Middle frontal gyrus (tissue), 1 donor: Measurements from ENCODE around the gene ABCG1.
"Not testable (repeated sequence)": the region's sequence is repeated elsewhere in the genome, so short reads cannot be mapped to it uniquely, and the experiment has no call there.

ENCODE experiments used
- DNase-seq: peaks from one replicate; pipeline ENCODE4 v3.0.0-alpha.2; 2015; ENCODE audit warnings: low spot score; ENCODE audit errors: extremely low spot score

ABCG1 gene

DNA sequence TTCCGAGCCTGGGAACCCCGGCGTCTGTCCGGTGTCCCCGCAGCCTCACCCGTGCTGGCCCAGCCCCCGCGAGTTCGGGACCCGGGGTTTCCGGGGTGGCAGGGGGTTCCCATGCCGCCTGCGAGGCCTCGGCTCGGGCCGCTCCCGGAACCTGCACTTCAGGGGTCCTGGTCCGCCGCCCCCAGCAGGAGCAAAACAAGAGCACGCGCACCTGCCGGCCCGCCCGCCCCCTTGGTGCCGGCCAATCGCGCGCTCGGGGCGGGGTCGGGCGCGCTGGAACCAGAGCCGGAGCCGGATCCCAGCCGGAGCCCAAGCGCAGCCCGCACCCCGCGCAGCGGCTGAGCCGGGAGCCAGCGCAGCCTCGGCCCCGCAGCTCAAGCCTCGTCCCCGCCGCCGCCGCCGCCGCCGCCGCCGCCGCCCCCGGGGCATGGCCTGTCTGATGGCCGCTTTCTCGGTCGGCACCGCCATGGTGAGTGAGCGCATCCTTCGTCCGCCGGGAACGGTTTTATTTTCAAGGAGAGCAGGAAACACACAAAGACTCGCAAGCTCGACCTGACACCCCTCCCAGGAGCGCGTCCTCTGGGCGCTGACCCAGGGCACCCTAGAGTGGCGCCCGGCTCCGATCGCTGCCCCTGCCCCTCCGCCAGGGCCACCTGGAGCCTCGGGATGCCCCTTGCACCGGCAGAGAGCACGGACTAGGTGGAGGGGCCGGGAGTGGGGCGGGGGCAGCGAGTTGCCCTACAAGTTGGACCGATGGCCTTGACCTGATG, at the start of gene ABCG1:
Gene ABCG1, plus strand, starts transcription at position 305 of the 770 bp plus-strand sequence. Its CDS starts 123 bp downstream, at position 428.
- no peak for DNase-seq

DNA sequence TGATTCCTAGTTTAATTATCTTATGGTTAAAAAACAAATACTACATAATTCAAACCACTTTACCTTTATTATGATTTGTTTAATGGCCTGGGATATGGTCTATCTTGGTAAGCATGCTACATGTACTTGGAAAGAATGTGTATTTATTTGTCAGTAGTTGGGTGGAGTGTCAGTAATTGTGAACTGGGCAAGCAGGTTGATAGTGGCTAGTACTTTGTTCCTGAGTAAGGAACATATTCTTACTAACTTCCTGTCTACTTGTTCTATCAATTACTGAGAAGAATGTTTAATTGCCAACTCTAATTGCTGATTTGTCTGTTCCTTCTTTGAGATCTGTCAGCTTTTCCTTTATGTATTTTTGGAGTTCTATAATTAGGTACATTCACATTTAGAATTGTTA, 49.2 kb upstream of the ABCG1 start:
- no peak for DNase-seq

DNA sequence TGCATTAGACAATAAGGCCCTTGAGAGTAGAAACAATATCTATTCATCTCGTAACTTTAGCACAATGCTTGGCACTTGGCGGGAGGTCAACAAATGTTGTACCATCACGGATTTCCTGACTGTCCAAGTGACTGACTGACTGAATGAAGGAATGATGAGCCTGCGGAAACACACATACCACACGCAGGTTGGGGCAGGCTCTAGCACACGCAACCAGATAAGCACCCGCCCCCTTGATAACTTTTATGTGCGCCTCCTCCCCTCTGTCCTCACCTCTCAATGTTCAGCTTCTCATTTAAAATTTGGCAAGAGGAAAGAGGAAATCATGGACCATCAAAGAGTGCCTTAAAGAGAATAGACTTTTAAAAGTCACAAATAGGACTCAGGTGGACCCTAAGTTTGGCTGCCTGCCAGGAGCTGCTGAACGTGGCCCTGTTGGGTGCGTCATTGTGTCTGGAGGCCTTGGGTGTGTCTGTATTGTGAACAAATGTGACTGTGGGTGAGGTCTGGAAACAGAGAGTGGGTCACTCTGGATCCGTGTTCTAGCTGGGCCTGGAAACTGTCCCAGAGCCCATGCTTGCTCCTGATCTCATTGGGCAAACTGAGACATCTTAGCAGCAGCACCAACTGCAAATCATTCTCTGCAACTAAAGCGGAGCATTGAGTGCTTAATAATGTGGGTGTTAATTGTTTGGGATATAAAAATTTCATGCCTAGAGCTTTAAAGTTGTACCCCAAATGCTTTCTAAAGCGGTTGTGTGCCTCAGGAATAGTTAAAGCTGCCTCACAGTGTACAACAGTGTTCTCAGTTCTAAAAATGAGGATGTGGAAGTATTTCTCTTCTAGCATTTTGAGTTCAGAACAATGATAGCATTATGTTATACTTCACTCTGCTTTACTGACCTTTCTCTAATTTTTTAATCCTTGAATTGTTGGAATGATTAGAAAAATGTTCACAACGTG, 47.6 kb upstream of the ABCG1 start:
- peak; percentile 33 for DNase-seq

DNA sequence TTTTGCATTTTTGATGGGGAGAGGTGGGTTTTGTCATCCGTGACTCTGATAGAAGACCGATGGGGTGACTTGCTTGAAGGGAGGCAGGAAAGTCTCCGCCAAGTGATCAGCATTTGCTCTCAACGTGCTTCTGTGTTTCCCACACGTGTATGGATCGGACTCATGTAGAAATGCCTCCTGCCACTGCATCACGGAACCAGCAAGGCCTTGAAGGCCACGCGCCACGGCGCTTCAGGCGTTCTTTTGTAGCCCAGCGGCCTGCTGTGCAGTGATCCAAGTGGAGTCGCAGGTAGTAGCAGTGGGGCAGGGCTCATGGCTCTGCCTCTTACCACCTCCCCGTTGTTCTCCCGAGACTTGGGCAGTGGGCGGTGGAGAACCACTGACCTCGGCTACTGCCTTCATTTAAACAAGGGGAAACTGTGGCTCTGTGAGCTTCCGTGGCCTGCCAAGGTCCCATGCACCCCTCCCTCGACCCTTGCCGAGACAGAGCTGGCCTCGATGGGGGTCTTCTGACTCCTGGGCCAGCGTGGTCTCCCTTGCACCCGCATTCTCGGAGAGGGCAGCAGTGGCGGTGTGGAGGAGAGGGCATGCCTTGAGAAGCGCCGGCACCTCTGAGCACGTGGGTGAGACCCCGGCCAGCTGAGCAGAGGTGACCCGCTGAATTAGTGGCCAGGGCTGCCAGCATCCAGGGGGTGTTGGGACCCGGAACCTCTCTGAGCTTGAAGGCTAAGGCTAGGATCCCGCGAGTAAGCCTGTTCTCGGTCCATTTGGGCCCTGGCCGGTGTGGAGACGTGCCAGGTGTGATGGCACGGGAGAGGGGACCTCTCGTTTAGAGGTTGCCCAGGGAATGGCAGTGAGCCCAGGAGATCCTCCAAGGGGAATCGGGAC, 46.1 kb upstream of the ABCG1 start:
- DNase-seq = no peak

DNA sequence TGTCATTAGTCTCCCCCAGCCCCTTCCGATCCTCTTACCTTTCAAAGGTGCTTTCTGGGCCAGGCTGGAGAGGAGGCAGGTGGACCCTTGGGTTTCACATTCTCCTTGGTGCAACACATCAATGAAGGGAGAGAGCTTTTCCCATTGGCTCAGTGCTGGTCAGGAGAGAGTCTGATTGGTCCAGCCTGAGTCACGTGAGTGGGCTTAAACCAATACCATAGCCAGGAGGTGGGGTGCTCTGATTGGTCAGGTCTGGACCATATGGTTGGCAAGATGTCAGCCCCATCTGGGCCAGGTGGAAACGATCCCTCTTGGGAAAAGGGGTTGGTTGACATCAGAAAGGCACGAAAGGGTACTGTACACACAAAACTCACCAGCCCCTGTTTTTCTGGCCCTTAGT, 44.8 kb upstream of the ABCG1 start:
- DNase-seq = no peak

DNA sequence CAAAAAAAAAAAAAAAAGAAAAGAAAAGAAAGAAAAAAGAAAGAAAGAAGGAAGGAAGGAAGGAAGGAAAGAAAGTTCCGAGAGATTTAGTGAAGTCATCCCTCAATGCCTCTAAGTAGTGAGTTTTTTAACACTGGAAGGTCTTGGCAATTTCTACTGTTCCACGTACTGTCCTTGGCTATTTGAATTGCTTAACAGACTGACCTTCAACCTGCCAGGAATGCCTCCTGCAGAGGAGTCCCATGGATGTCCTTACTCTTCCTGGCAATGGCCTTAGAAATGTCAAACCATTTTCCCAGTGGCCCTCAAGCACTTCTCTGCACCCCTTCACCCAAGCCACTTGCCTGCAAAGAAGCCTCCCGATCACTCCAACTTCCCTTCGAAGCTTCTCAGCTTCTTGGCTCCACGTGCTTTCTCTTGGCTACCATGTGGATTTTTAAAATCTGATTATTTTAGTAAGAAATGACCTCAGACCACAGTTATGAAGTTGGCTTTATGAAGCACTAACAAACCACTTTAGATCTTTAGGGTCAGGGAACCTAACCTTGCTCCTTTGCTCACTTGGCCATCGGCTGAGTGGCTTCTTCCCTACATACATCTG, 43.7 kb upstream of the ABCG1 start:
- DNase-seq = no peak

DNA sequence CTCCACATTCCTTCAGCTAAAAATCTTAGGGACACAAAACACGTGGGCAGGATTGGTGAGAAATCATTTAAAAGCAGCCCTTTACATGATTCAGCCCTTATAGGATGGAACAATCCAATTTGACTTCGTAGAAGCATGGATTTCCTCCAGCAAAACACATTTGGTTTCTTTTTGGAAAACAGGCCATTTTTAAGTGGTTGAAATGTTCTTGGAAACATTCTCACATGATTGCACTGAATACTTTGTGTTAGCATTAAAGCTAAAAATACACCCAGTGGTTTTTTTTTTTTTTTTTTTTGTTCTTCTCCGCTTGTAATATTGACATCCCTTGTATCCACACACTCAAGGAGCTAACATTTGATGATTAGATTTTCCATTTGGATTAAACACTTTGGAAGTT, 42.1 kb upstream of the ABCG1 start:
- no peak for DNase-seq

DNA sequence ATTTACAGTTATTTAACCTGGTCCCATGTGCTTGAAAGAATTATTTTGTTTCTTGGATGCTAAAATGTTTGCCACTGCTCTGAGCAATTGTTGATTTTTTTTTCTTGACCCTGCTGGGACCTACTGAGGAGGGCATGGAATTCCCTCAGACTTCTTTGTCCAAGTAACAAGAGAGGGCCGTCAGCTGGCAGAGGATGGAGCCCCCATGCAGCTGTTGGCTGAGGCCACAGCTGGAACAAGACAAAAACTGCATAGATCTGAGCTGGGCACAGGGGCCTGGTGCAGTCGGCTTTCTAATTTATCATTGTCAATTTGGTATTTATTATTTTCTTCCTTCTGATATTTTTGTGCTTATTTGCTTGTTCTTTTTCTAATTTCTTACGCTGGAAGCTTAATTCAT, 39.6 kb upstream of the ABCG1 start:
- no peak for DNase-seq

DNA sequence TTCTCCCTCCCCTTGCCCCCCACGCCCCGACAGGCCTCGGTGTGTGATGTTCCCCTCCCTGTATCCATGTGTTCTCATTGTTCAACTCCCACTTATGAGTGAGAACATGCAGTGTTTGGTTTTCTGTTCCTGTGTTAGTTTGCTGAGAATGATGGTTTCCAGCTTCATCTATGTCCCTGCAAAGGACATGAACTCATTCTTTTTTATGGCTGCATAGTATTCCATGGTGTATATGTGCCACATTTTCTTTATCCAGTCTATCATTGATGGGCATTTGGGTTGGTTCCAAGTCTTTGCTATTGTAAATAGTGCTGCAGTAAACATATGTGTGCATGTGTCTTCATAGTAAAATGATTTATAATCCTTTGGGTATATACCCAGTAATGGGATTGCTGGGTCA, 38.9 kb upstream of the ABCG1 start:
- not testable (repeated sequence) for DNase-seq

DNA sequence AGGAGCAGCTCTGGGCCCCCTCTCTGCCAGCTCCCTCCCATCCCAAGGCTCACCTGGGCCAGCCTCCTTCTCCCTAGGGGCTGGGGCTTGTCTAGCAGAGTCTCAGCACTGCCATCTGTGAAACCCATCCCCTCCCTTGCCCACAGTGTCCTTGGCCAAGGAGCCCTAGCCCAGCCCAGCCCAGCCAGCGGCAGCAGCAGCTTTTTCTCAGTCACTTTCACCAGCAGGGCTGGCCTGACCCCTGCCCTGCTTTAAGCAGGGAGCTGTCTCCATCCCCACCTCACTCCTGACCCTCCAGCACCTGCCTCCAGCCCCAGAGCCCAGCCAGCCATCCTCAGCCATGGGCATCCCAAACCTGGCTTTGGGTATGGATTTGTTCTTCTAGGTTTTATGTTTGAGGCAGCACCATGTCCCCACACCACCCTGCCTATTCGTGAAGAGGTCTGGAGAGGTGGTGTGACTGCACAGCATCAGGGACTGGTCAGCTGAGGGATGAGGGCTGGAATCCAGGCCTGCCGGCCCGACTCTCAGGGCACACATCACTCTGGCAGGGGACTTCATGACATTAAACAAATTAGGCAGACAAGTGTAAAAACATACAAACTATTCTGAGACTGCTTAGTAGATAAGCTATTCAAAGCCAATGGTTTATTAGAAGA, 36.1 kb upstream of the ABCG1 start:
- no peak for DNase-seq

DNA sequence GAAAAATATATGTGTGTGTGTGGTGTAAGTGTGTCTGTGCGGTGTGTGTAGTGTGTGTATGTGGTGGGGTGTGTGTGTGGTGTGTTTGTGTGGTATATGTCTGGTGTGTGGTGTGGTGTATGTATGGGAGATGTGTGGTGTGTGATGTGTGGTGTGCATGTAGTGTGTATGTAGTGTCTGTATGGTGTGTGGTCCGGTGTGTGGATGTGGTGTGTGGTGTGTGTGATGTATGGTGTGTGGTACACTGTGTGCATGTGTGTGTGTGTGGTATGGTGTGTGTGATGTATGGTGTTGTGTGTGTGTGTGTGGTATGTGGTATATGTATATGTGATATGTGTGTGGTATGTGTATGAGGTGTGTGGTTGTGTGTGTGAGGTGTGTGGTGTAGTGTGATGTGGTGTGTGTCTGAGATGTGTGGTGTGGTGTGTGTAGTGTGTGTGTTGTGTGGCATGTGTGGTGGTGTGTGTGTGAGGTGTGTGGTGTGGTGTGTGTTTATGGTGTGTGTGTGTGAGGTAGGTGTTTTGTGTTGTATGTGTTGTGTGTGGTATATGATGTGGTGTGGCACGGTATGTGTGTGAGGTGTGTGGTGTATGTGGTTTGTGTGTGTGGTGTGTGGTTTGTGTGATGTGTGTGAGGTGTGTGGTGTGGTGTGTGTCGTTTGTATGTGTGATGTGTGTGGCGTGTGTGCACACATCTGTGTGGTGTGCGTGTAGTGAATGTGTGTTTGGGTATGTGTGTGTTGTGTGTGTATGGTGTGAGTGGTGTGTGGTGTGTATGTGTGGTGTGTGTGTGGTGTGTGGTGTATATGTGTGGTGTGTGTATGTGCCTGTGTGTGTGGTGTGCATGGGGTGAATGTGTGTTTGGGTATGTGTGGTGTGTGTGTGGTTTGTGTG, 35.3 kb upstream of the ABCG1 start:
- no peak for DNase-seq

DNA sequence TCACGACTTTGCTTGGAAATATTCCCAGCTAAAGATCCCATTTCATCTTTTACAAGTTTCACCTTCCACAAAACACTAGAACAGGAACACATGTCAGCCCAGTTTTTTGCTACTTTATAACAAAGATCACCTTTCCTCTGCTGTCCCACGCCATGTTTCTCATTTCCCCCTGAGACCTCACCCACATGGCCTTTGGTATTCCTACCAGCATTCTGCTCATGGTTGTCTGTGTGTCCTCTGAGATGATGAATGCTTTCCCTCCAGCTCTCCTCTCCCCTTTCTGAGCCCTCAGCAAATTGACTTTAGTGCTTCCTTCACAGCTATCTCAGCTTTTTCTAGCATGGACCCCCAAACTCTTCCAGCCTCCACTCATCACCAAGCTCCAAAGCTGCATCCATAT, 32.3 kb upstream of the ABCG1 start:
- DNase-seq = no peak

DNA sequence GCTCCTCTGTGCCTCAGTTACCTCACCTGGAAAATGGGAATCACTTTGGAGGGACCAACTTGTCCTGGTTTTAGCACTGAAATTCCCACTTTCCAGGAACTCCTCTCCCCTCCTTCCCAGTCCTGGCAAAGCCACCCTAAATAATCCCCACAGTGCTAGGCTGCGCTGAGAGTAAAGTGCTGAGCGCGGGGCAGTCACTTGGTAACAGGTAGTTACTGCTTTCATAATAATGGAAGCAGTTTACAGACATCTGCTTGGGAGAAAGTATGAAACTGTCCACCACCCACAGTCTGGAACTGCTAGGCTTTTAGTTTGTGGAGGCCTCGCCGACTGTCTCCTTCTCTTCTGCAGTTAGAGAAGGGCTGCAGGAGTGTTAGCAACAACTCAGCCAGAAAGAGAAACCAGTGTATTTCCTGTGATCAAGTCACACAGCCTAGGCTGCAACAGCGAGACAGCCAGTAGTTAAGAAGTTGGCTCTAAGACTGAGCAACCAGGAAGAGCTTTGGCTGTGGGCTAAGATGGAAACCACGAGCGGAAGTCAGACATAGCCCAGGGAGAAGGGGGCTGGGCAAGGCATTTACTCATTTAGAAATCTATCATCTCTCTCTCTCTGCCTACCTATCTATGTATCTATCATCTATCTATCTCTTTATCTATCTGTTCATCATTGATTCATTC, 30.8 kb upstream of the ABCG1 start:
- DNase-seq = no peak

DNA sequence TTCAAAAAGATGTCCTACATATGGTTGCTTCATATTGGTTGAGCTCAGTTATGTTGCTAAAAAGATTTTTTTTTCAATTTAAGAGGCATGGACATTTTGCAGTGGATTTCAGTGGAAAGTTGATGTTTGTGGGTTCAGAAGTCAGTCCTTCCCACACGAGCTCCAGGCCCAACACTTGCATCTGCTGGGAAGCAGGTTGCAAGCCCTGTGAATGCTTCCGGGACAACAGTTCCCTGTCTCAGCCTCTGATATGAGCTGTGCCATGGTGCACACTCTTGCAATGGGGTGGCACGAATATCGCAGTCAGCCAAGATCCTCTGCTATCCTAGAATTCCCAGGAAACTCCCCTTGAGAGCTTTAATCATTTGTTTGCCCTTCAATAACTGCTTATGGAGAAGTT, 30.3 kb upstream of the ABCG1 start:
- DNase-seq = no peak

DNA sequence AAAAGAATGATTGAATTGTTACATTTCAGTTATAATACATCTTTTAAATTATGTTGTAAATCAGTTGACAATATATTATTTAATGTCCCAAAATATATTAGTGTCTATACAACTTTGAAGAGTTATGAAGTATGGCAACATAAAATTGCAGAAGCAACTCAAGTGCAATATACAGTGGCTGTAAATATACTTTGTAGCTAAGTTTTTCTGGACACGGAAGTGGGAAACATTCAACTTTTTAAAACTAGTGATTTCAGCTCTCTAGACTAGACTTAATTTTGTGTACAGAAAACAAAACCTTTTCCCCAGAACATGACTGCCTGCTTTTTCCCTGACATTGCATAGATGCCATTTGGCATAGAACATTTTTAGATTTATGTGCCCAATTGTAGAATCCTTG, 29.5 kb upstream of the ABCG1 start:
- no peak for DNase-seq

DNA sequence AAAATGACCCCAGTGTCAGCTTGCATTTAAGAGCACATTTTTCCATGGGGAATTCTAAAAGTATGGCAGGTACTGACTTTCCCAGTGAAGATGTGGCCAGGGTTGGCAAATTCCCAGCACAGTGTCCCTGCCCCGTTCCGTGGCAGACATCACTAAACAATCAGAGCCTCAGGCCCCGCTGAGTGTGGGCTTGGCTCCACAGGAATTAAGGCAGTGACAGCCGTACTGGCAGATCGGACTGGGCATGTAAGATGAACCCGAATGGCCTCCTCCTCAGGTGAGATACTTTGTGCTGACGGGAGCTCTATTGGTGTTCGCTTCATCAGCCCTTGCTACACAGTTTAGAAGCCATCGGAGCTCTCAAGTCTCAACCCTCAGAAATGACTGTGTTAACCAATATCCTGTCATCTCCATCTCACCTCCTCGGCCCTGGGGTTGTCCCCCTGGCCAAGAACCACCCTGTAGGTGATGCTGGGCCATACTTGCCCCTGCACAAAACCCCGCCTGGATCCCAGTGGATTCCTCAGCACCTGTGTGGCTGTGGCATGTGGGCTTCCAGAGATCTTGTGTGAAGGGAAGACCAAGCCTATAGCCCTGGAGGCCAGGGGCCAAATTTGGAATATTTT, 29.0 kb upstream of the ABCG1 start:
- DNase-seq = no peak

DNA sequence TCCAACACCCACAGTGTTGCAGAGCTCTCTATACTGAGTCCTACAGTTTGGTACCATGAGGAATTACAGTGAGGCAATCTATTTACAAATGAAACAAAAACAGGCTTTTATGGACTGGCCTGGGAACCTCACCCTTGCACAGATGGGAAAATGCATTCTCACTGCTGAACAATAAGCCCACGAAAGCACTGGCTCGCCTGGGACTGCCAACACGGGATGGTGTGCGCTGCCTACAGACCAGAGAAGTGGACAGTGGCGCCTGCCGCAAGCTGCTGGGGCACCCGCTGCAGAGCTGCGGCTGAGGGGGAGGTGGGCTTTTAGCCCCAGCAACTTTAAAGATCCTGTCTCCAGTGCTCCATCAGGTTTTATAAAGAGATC, 28.5 kb upstream of the ABCG1 start:
- DNase-seq = peak; percentile 27

DNA sequence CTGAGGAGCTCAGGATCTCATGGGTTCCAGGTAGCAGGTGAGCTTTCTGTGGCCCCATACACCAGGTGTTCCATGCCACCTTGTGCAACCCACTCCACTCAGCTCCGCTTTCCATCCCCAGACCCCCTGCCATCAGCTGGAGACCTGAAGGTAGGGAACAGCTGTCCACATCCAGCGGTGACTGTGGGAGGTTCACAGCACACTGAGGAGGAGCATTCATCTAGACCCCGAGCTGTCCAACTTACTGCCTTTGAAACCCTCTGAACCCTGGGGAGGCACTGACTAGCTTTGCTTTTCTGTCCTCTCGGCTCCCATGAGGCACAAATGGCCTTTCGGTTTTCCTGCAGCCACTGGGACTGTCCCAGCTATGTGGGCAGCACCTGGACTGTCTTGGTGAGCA, 27.9 kb upstream of the ABCG1 start:
- no peak for DNase-seq
